ENCODE measurements around the gene NEGR1. TPM values are rescaled to one million over a fixed set of nuclear protein-coding genes. Genes with fewer than 3 reads are reported as not detected.

The NEGR1 gene
- total RNA-seq, 1 donor from 2014 or later = 0.26 TPM

- no peak for TF ChIP-seq CTCF (IDR thresholded peaks at IDR 0.05; ENCODE audit: insufficient read depth, low read length, severe bottlenecking)
- H3K27me3 ChIP-seq (ENCODE audit: control insufficient read depth, insufficient read depth, low read length) = no peaks in the 10 kb centered on the region
- no peaks in the 10 kb centered on the region for H3K36me3 ChIP-seq (ENCODE audit: control insufficient read depth, insufficient read depth, low read length)
- DNase-seq (ENCODE audit: low read depth) (no peak), FAIRE-seq (no peak)
- no peak overlapping the region for H3K4me3 ChIP-seq (ENCODE audit: low read depth, low read length)
Observed at GRCh38 chr1:71417421-71417820, 864.9 kb downstream of the NEGR1 start.

GRCh38 chr1:71414179-71414578 is 868.2 kb downstream of the NEGR1 start:
- Histone ChIP-seq H3K27me3 (ENCODE audit: control insufficient read depth, insufficient read depth, low read length) (no peaks in the 10 kb centered on the region), H3K4me3 (ENCODE audit: low read depth, low read length) (no peak overlapping the region), H3K36me3 (ENCODE audit: control insufficient read depth, insufficient read depth, low read length) (no peaks in the 10 kb centered on the region)
- FAIRE-seq (no peak), DNase-seq (ENCODE audit: low read depth) (no peak)
- no peak for TF ChIP-seq CTCF (IDR thresholded peaks at IDR 0.05; ENCODE audit: insufficient read depth, low read length, severe bottlenecking)

- no peaks in the 10 kb centered on the region for H3K27me3 ChIP-seq (ENCODE audit: control insufficient read depth, insufficient read depth, low read length)
- no peak for TF ChIP-seq CTCF (IDR thresholded peaks at IDR 0.05; ENCODE audit: insufficient read depth, low read length, severe bottlenecking)
- FAIRE-seq = no peak
- H3K36me3 ChIP-seq (ENCODE audit: control insufficient read depth, insufficient read depth, low read length) = no peaks in the 10 kb centered on the region
- DNase-seq (ENCODE audit: low read depth) = no peak
- no peak overlapping the region for H3K4me3 ChIP-seq (ENCODE audit: low read depth, low read length)
Observed at GRCh38 chr1:71413441-71414175, 868.7 kb downstream of the NEGR1 start.

- DNase-seq (ENCODE audit: low read depth) = no peak
- Histone ChIP-seq H3K36me3 (ENCODE audit: control insufficient read depth, insufficient read depth, low read length) (no peaks in the 10 kb centered on the region), H3K27me3 (ENCODE audit: control insufficient read depth, insufficient read depth, low read length) (no peaks in the 10 kb centered on the region), H3K4me3 (ENCODE audit: low read depth, low read length) (no peak overlapping the region)
- no peak for TF ChIP-seq CTCF (IDR thresholded peaks at IDR 0.05; ENCODE audit: insufficient read depth, low read length, severe bottlenecking)
- no peak for FAIRE-seq
Observed at GRCh38 chr1:71400050-71400449, 882.3 kb downstream of the NEGR1 start.

GRCh38 chr1:71399594-71399993 is 882.7 kb downstream of the NEGR1 start:
- DNase-seq (ENCODE audit: low read depth) = no peak
- no peaks in the 10 kb centered on the region for H3K27me3 ChIP-seq (ENCODE audit: control insufficient read depth, insufficient read depth, low read length)

More at GRCh38 chr1:71399594-71399993, 882.7 kb downstream of the NEGR1 start:
- no peak overlapping the region for H3K4me3 ChIP-seq (ENCODE audit: low read depth, low read length)
- no peaks in the 10 kb centered on the region for H3K36me3 ChIP-seq (ENCODE audit: control insufficient read depth, insufficient read depth, low read length)
- no peak for FAIRE-seq
- no peak for TF ChIP-seq CTCF (IDR thresholded peaks at IDR 0.05; ENCODE audit: insufficient read depth, low read length, severe bottlenecking)
